Measurements from ENCODE around the gene CHD6.

Gene CHD6

DNA sequence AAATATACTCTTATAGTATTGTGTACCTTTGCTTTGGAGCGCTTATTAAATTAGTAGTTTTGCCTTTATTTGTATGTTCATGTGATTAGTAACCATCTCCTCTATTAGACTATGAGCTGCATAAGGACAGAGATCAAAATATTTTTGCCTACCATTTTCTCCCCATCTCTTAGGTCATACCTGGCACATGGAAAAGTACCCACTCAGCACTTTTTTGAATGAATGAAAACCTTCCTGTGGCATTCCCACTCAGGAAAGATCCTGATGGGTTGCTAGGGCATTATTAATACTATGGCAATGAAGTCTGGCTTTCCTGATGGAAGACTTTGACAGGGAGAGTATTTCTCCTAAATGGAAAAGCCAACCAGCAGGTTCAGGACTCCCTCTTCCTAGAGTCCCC is 20.3 kb upstream of the CHD6 start:
- H3K4me1 ChIP-seq (ENCODE audit: insufficient read depth, low read length) = no peaks in the 10 kb centered on the region
- no peak overlapping the region for H2AFZ ChIP-seq (ENCODE audit: low read depth, low read length)
- H3K27me3 ChIP-seq (ENCODE audit: insufficient read depth, low read length) = no peaks in the 10 kb centered on the region
- no peaks in the 10 kb centered on the region for H3K9me3 ChIP-seq (ENCODE audit: low read length)
- no peaks in the 10 kb centered on the region for H3K36me3 ChIP-seq (ENCODE audit: insufficient read depth, low read length)
- H3K4me3 ChIP-seq (ENCODE audit: low read length) = no peak overlapping the region

DNA sequence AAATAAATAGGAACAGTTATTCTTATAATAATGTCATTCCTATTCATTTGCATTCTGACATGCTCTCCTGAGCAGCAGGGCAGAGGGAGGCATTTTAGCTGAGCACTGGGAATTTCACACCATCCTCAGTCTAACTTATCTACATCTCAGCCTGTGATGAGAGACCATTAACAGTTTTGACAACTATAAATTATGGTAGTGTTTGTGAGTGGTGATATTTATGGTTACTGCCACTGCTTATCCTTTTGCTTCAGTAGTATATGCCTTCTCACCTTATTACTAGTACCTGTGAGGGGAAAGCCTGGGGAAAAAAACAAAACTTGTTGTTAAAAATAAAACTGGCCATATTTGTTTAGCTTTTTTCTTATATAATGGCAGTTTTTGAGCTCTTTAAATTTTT is 17.0 kb upstream of the CHD6 start:
- Histone ChIP-seq H3K27me3 (ENCODE audit: insufficient read depth, low read length) (no peaks in the 10 kb centered on the region), H3K9me3 (ENCODE audit: low read length) (no peaks in the 10 kb centered on the region), H2AFZ (ENCODE audit: low read depth, low read length) (no peak overlapping the region), H3K36me3 (ENCODE audit: insufficient read depth, low read length) (no peaks in the 10 kb centered on the region), H3K4me3 (ENCODE audit: low read length) (no peak overlapping the region), H3K4me1 (ENCODE audit: insufficient read depth, low read length) (no peaks in the 10 kb centered on the region)

GRCh38 chr20:41632896-41633295 is 14.7 kb upstream of the CHD6 start:
- Histone ChIP-seq H3K27me3 (ENCODE audit: insufficient read depth, low read length) (no peaks in the 10 kb centered on the region), H3K36me3 (ENCODE audit: insufficient read depth, low read length) (no peaks in the 10 kb centered on the region), H3K4me3 (ENCODE audit: low read length) (no peak overlapping the region)

DNA sequence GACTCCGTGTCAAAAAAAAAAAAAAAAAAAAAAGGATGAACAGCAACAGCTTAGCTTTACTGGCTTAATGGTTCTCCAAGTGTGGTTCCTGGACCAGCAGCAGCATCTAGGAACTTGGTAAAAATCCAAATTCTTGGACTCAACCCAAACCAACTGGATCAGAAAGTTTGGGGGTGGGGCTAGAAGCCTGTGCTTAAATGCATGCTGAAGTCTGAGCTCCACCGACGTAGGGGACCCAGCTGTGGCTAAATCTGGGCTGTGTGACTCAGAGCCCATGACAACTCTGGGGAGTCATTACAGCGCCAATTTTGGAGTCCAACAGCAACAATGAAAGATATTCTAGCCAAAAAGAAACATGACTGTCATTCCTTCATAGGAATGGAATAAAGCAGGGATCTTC is 13.6 kb upstream of the CHD6 start:
- H2AFZ ChIP-seq (ENCODE audit: low read depth, low read length) = no peak overlapping the region
- no peaks in the 10 kb centered on the region for H3K4me1 ChIP-seq (ENCODE audit: insufficient read depth, low read length)
- no peaks in the 10 kb centered on the region for H3K9me3 ChIP-seq (ENCODE audit: low read length)
- H3K4me3 ChIP-seq (ENCODE audit: low read length) = no peak overlapping the region
- no peaks in the 10 kb centered on the region for H3K27me3 ChIP-seq (ENCODE audit: insufficient read depth, low read length)
- no peaks in the 10 kb centered on the region for H3K36me3 ChIP-seq (ENCODE audit: insufficient read depth, low read length)

More at GRCh38 chr20:41632896-41633295, 14.7 kb upstream of the CHD6 start:
- no peaks in the 10 kb centered on the region for H3K9me3 ChIP-seq (ENCODE audit: low read length)
- no peak overlapping the region for H2AFZ ChIP-seq (ENCODE audit: low read depth, low read length)
- no peaks in the 10 kb centered on the region for H3K4me1 ChIP-seq (ENCODE audit: insufficient read depth, low read length)

DNA sequence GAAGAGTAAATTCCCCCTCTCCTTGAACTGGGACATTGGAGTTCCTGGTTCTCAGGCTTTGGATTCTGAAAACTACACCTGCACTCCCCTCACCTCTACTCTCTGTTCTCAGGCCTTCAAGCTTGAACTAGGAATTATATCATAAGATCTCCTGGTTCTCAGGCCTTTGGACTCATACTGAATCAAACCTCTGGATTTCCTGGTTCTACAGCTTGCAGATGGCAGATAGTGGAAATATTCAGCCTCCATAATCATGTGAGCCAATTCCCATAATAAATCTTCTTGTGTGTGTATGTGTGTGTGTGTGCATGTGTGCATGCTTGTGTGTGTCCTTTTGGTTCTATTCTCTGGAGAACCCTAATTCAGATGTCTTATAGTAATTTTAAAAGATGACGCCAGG is 12.7 kb upstream of the CHD6 start:
- Histone ChIP-seq H3K4me1 (ENCODE audit: insufficient read depth, low read length) (no peaks in the 10 kb centered on the region), H3K9me3 (ENCODE audit: low read length) (no peaks in the 10 kb centered on the region), H3K27me3 (ENCODE audit: insufficient read depth, low read length) (no peaks in the 10 kb centered on the region), H3K4me3 (ENCODE audit: low read length) (no peak overlapping the region), H3K36me3 (ENCODE audit: insufficient read depth, low read length) (no peaks in the 10 kb centered on the region), H2AFZ (ENCODE audit: low read depth, low read length) (no peak overlapping the region)

GRCh38 chr20:41627611-41628244 is 9.6 kb upstream of the CHD6 start:
- Histone ChIP-seq H3K9me3 (ENCODE audit: low read length) (no peaks in the 10 kb centered on the region), H3K4me1 (ENCODE audit: insufficient read depth, low read length) (no peaks in the 10 kb centered on the region), H3K4me3 (ENCODE audit: low read length) (no peak overlapping the region), H3K27me3 (ENCODE audit: insufficient read depth, low read length) (no peaks in the 10 kb centered on the region), H2AFZ (ENCODE audit: low read depth, low read length) (no peak overlapping the region), H3K36me3 (ENCODE audit: insufficient read depth, low read length) (no peaks in the 10 kb centered on the region)

GRCh38 chr20:41627001-41627495 is 8.9 kb upstream of the CHD6 start:
- Histone ChIP-seq H3K9me3 (ENCODE audit: low read length) (no peaks in the 10 kb centered on the region), H3K4me3 (ENCODE audit: low read length) (no peak overlapping the region), H2AFZ (ENCODE audit: low read depth, low read length) (no peak overlapping the region), H3K4me1 (ENCODE audit: insufficient read depth, low read length) (no peaks in the 10 kb centered on the region), H3K36me3 (ENCODE audit: insufficient read depth, low read length) (no peaks in the 10 kb centered on the region), H3K27me3 (ENCODE audit: insufficient read depth, low read length) (no peaks in the 10 kb centered on the region)

GRCh38 chr20:41623625-41624375 is 5.6 kb upstream of the CHD6 start:
- Histone ChIP-seq H2AFZ (ENCODE audit: low read depth, low read length) (no peak overlapping the region), H3K36me3 (ENCODE audit: insufficient read depth, low read length) (no peaks in the 10 kb centered on the region), H3K4me1 (ENCODE audit: insufficient read depth, low read length) (peaks cover 2% of the 10 kb centered on the region), H3K9me3 (ENCODE audit: low read length) (no peaks in the 10 kb centered on the region), H3K4me3 (ENCODE audit: low read length) (no peak overlapping the region), H3K27me3 (ENCODE audit: insufficient read depth, low read length) (peaks cover 5% of the 10 kb centered on the region)

- Histone ChIP-seq H3K4me1 (ENCODE audit: insufficient read depth, low read length) (peaks cover 2% of the 10 kb centered on the region), H3K9me3 (ENCODE audit: low read length) (no peaks in the 10 kb centered on the region), H2AFZ (ENCODE audit: low read depth, low read length) (no peak overlapping the region), H3K27me3 (ENCODE audit: insufficient read depth, low read length) (peaks cover 5% of the 10 kb centered on the region), H3K36me3 (ENCODE audit: insufficient read depth, low read length) (no peaks in the 10 kb centered on the region), H3K4me3 (ENCODE audit: low read length) (no peak overlapping the region)
Observed at GRCh38 chr20:41622584-41622983, 4.4 kb upstream of the CHD6 start.

- H3K27me3 ChIP-seq (ENCODE audit: insufficient read depth, low read length) = peaks cover 5% of the 10 kb centered on the region
- H3K36me3 ChIP-seq (ENCODE audit: insufficient read depth, low read length) = no peaks in the 10 kb centered on the region
Observed at GRCh38 chr20:41621971-41622370, 3.8 kb upstream of the CHD6 start.

GRCh38 chr20:41621421-41621820 is 3.2 kb upstream of the CHD6 start:
- Histone ChIP-seq H3K9me3 (ENCODE audit: low read length) (no peaks in the 10 kb centered on the region), H3K4me3 (ENCODE audit: low read length) (no peak overlapping the region), H2AFZ (ENCODE audit: low read depth, low read length) (no peak overlapping the region), H3K27me3 (ENCODE audit: insufficient read depth, low read length) (peaks cover 5% of the 10 kb centered on the region), H3K4me1 (ENCODE audit: insufficient read depth, low read length) (peaks cover 12% of the 10 kb centered on the region), H3K36me3 (ENCODE audit: insufficient read depth, low read length) (no peaks in the 10 kb centered on the region)

More at GRCh38 chr20:41621971-41622370, 3.8 kb upstream of the CHD6 start:
- peaks cover 6% of the 10 kb centered on the region for H3K4me1 ChIP-seq (ENCODE audit: insufficient read depth, low read length)
- H2AFZ ChIP-seq (ENCODE audit: low read depth, low read length) = no peak overlapping the region
- no peaks in the 10 kb centered on the region for H3K9me3 ChIP-seq (ENCODE audit: low read length)
- no peak overlapping the region for H3K4me3 ChIP-seq (ENCODE audit: low read length)

DNA sequence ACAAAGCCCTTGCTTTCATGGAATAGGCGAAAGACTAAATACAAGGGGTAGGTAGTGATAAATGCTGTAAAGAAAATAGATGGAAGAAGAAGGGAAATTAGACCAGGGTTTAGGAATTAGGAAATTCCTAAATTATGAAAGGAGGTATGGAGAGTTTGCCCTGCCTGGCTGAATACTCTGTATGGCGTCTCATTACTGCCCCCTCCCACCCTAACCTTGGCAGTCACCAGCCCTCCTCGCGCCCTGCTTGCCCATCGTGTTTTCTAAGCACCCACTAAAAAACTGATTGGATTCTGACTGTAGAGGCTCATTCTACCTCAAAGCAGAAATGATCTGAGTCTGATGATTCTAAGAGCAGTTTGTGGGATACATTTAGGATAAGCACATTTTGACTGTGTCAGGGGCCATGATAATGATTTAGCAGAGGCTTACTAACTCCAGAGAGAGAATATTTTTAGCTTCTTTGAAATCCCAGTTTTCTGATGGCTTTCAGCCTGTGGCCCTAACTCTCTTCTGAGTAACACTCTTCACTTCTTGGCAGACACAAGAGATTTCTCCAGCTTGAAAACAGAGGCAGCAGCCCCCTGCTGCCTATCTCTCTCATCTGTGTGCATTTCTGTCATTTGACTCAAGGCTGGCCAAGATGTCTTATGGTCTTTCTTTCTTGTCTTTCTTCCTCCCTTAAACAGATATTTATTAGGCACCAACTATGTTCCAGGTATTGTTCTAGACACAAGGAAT is 1.4 kb upstream of the CHD6 start:
- Histone ChIP-seq H3K4me1 (ENCODE audit: insufficient read depth, low read length) (peaks cover 15% of the 10 kb centered on the region), H3K36me3 (ENCODE audit: insufficient read depth, low read length) (no peaks in the 10 kb centered on the region), H3K4me3 (ENCODE audit: low read length) (peak overlapping the region; percentile 61), H3K27me3 (ENCODE audit: insufficient read depth, low read length) (peaks cover 5% of the 10 kb centered on the region), H2AFZ (ENCODE audit: low read depth, low read length) (peak overlapping the region; percentile 84), H3K9me3 (ENCODE audit: low read length) (no peaks in the 10 kb centered on the region)

- Histone ChIP-seq H3K27me3 (ENCODE audit: insufficient read depth, low read length) (peaks cover 5% of the 10 kb centered on the region), H3K4me3 (ENCODE audit: low read length) (peak overlapping the region; percentile 61), H2AFZ (ENCODE audit: low read depth, low read length) (peak overlapping the region; percentile 84), H3K9me3 (ENCODE audit: low read length) (no peaks in the 10 kb centered on the region), H3K36me3 (ENCODE audit: insufficient read depth, low read length) (no peaks in the 10 kb centered on the region), H3K4me1 (ENCODE audit: insufficient read depth, low read length) (peaks cover 15% of the 10 kb centered on the region)
Observed at GRCh38 chr20:41618807-41619311, 682 bp upstream of the CHD6 start.

All from neuron (in vitro differentiated cells).